NCI-H524 (cell line): ENCODE data around the gene SLC9C1.

Source experiments
- DNase-seq, 2 experiments: peaks; one replicate each; lab custom pipeline; 2025; lab: John Stamatoyannopoulos, UW

SLC9C1 gene

DNA sequence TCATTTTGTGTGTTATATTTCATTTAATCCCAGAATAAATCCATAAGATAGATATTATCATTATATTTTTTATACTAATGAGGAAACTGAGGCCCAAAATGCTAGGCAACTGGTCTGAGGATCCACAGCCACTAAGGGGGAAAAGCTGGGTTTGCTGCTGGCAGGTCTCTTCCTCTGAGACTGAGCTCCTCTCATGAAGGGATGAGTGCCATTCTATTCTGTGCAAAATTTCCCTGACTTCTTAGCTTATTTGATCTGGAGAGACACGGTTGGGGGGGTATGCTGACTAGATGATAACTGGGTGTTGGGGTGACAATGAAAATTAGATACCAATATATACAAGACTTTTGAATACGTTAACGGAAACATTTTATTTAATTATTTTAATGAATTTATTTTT is 162.9 kb downstream of the SLC9C1 start:
- DNase-seq, result no peak

DNA sequence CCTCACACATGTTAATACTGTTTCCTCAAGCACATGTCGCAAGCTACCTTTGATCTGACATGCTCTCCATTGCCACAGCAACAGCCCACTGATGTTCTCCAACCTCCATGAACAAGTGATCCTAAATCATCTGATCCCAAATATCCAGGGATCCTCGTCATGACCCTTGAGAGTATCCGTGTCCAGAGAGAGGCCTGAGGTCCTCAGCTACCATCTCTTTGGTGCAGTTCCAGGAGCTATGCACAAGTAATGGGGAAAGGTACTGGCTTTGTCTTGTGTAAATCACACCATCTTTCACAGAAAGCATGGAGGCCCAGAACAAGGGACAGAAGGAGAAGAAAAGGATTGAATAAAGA is 163.4 kb downstream of the SLC9C1 start:
- DNase-seq, result no peak

DNA sequence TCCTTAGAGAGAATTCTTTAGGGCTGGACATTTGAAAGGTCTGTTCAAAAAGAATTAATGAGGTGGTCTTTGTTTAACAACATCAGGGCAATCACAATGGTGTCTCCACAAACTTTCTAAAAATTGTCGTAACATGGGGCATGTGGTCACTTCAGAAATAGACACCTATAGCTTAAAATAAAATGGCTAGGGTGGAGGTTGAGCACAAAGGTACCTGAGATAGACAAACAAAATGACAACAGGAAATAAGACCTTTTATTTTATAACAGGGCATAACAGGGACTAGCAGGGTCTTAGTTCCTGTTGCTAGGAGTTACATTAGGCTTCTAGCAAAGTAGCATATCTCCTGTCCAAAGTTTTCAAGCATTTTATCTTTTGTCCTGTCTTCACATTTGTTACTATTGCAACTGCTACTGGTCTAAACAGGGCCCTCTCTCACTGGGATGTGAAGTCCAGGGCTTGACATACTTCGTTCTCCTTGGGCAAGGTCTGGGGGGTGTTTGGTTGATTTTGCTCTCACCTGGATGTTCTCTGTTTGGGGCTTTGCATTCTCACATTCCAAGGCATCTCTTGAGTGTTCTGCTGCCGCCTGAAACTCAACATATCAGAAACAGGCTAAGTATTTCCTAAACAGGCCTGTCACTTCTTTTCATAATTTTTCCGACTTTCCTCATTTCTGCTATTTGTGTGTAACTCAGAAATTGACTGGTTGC is 163.9 kb downstream of the SLC9C1 start:
- no peak for DNase-seq

DNA sequence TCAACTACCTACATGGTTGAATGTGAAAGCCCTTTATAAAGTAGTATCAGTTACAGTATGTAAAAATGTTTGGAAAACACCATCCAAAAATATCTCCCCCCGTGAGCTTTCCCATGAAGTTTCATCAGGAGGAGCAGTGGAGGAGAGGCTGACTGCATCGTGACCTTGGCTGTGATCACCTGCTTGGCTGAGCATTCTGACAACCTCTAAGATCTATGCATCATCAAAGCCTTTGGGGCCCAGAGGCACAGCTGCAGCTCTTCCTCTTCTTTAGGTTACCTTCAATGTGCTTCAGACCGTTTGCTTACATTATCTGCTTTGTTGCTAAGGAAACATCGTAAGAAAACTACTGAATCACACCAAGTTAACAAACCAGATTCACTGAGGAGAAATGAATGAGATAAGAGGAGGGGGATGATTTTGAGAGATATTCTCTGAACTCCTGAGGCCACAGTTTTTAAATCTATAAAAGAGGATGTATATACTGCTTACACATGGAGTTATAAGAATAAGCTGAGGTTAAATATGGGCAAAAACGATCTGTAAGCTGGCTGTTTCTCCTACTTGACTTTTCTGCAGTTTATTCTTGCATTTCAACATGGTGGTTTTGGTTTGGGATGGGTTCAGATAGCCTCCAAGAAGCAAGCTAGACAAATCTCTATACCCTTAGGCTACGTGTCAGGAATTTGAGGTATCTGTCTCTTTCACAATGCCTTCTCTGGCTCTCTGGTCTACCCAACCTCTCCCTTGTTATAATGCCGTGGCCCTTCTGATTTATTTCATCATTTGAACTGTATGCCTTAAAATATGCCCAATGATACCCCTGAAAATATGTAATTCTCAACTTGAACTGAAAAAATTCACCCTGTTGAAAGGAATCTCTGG is 164.9 kb downstream of the SLC9C1 start:
- DNase-seq, result no peak

DNA sequence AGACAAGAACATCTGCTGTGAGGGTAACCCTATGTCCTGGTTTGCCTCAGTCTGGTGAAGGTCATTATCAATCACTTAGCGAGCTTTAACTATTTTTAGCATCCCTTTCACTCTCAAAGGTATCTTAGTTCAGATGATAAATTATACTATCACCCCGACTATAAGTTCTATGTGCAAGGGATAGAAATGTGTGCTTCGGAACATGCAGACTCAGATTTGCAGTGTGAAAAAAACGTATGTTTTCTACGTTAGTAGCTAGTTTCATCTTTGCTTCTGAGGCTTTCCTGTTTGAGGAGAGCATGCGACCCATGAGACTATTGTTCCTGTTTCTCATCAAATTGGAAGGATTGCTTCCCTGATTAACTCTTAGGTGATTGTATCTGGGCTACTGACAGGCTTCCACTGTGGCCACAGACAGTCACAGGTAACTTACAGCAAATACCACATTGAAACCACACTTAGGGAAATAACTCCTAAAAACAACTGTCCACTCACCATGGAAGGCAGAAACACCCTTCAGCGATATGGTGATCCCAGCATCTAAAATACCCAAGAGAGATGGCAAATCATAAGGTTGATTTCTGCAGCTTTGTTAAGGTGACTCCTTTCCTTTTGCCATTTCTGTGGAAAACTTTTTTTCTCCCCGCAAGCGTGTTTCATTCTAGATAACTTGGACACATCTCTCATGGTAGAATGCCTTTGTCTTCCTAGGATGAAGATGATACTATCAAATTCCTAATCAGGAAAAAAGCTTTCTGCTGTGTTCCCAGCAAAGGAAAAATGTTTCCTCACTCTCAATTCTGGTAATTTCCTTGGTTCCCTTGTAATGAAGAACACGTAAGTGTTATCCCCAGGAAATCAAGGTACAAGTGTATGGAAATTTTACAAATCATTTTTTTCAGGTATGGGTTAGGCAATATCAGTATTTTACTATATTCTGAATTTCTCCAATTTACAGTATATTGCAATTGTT is 166.2 kb downstream of the SLC9C1 start:
- DNase-seq, result no peak

DNA sequence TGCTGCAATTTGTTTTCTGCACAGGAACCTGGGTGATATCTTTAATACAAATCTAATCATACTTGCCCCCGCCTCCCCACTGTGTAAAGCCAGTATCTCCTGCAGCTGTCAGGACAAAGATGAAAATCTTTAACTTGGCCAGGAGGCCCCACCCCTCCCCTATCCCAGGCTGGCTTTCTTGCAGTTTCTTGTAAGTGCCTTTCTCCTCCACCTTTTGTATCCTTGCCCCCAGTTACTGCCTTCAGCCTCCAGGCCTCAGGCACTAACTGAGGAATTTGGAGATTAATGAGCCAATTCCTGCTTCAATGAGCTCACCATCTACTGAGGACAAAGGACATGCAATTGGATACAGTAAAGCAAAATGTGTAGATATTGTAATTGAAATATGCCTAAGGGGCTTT is 167.5 kb downstream of the SLC9C1 start:
- DNase-seq, result no peak

DNA sequence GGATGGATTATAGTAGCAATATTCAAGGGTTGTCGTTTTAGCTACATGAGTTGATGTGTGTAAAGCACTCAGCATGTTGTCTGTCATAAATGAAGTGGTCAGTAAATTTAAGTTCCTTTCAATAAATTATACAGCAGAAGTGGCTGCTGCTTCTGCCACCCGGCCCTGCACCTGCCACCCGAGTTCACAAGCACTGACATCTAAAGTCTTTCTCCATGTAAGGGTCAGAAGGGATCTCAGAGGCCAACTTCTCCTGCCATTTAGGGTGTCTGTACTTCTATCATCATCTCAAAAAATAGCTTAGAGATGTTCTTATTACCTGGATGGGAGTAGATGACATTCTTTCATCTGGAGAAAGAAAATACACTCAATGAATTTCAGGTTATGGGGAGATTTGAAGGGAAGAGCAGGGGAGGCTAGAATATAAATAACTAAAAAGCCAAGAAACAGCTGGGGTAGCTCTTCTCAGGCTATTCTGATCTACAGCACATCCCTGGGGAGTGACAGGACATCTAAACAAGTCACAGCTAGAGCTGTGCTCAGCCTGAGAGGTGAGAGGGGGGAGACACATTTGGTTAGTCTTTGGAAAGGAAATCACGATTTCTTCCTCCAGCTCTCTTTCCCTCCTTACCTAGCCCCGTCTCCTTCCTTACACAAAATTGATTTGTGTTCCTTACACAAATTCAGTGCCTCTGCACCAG is 169.0 kb downstream of the SLC9C1 start:
- peak in 1 of 2 experiments; percentile 32 for DNase-seq

DNA sequence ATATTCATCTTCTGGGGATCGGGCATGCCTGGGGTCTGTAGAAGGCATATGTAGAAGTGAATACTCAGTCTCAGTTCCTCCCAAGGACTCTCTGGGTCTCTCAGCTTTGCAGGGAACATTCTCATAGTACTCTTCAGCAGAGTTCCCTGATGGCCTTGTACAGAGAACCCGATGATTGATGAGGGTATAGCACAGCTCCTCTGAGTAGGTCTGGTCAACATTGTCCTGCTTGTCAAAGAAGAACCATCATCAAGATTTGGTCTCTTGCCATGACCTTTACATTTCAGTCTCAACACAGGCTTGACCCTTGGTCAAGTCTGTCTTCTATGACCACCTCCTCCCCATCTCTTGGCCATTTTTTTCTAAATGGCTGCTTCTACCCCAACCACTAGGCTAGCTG is 170.5 kb downstream of the SLC9C1 start:
- no peak for DNase-seq

DNA sequence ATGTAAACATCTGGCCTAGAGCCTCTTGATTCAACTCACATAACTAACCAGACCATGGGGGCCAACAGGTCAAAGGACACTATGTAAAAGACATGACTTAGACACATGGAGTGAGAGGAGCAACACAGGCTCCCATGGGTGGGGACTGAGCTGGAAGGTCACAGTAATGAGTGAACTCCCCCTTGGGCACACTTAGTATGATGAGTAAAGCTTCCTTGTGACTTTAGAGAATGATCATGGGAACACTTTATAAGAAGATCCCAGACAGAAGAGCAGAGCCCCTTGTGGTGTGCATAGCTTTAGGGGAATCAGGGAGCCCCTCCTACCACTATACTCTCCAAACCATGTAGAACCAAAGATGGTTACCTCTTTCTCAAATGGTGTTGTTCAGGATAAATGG is 171.1 kb downstream of the SLC9C1 start:
- no peak for DNase-seq

DNA sequence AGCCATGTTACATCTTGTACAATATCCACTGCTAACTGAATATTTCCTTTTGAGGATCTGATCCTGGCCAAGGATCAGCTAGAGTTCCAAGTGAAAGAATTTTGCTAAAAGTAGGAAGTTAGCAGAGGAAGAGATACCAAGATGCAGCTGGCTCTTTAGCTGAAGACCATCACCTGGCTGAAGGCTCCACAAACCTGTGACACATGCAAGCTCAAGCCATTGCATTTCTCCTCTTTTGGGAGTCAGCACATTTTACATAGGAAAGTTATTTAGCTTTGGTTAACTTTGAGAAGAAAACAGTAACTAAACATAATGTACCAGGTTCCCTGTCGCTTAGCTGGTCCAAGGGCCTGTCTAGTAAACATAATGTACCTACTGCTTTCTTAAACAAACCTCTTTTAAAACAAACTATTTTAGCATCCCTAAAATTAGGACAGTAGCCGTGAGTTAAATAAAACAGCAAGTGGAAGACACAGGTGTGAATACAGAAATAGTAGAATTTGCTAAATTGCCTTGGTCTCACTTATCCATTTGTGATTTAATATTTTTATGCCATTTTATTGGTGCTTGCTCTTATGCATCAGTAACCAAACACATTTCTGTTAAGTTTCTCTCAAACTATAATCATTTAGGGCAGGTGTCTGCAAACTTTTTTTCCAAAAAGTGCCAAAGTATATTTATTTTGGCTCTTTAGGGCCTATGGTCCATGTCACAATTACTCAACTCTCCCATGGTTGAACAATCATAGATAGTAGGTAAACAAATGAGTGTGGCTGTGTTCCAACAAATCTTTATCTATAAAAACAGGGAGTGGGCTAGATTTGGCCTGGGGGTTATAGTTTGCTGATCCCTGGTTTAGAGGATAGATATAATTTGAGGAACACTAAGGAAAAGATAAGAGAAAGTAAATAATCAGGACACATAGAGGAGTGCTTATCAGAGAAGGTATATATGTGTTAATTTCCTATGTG is 172.2 kb downstream of the SLC9C1 start:
- DNase-seq, result no peak

DNA sequence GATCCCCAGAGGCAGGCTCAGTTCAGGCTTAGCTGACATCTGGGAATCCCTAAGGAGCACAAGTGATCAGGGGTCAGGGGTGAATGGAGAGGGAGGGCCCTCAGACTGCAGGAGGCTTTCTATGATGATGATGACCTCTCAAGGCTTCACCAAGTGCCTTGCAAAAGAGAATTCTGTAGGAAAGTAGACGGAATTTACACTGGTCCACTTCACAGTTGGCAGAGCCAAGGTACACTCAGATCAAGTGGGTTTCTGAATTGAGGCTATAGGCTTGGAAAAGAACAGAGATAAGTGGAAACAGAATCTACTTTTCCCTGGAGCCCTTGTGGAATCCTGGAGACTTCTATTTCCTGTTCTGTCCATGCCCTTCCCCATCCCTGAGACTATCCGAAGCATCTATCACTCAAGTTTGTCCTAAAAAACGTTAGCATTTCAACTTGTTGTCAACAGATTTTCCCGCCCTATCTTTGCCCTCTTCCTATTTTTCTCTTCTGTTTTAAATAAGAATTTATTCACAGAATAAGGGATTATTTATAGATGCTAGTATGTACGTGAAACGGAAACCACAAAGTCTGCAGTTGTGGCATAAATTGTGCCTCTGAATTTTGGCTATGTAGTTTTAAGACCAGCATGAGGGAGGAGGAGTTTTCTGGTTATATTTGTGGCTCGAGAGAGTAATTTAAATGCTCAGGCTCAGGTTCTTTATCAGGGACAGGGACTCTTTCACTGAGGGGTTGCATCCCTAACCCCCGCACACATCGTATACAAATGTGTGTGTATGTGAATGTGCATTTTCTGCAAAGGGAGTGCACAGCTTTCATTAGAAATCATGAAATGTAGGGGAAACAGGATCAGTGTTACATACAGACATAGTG is 173.8 kb downstream of the SLC9C1 start:
- no peak for DNase-seq

DNA sequence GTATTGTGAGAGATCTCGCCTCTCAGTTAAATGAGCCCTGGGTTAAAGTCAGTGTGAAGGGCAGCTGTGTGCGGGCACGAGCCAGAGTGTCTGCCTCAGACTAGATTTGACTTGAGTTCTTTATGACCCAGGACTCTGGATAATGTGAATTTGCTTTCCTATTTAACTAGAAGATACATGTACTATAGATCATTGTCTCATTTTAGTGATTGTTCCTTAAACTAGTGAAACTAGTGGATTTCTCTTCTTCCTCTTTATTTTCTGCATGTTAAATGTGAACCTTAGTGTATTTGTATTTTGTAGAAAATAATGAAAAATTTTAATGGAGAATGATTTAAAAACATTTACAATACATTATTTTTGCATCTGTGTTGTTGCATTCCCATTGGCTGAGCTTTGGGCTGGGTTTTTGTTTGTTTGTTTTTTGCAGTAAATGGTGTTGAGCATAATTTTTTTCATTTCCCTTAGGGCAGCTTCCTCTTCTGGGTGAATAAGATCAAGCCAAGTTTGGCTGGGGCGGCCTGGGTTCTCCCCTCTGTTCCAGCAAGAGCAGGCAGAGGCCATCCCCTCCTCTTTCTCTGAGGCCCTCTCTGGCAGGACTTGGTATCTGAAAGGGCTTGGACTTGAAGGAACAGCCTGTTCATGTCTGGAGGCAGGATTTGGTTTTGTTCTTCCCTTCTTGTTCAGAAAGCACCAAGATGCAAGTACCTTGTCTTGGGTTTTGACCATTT is 176.0 kb downstream of the SLC9C1 start:
- DNase-seq, result no peak

DNA sequence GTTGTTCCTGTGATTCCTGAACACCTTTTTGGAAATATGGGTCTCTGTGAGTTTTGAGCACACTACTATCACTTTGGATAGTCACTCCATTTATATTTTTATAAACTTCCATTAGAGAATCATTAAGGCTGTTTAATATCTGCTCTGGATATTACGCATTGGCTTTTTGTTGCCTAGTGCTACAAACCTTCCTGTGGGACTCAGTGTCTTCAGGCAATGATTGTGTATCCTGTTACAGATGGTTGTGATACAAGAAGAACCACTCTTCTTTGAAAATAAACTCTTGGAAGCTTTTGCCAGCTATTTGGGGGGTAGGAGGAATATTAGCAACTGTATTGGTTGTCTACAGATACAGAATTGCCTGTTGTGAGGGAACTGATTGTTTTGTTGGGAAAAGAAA is 176.6 kb downstream of the SLC9C1 start:
- no peak for DNase-seq

DNA sequence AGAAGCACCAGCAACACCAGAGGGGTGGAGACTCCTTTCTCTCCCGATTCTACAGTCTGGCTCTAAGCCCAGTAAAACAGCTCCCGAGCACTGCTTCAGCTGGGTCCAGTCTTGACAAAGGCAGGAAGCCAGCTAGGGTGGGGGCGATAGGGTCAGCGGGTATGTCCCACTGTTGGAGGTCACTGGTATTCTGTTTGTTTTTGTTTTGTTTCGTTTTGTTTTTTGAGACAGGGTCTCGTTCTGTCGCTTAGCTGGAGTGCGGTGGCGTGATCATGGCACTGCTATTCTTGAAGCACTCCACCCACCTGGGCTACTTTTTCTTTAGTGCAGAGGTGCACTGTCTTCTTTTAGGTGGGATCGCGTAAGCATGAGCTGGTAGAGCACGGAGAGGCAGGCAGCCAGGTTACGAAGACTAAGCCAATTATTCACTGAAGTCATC is 177.2 kb downstream of the SLC9C1 start:
- DNase-seq, result no peak

DNA sequence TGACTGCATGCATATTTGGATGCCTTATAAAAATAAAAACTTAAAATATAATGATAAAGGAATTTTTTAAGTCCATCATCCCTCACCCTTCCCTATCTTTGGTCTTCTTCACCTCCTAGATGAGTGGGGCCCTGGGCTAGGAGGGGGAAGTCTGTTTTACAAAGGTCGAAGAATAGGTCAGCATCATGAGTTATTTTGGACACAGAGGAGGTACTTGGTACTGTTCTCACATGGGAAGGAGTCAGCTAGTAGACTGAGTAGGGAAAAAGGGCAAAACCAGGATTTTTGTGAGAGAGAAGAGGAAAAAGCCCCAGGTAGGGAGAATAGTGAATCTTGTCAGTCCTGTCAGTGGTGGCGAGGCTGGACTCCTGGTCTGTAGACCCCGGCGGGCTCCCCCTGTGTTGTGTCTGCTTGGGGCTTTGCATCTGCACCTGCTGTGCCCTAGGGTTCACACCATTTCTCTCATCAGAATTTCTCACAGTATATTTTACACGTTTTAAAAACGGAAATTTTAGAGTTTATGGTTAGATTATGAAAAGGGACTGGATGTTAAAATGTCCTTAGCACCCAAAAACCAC is 178.1 kb downstream of the SLC9C1 start:
- no peak for DNase-seq

DNA sequence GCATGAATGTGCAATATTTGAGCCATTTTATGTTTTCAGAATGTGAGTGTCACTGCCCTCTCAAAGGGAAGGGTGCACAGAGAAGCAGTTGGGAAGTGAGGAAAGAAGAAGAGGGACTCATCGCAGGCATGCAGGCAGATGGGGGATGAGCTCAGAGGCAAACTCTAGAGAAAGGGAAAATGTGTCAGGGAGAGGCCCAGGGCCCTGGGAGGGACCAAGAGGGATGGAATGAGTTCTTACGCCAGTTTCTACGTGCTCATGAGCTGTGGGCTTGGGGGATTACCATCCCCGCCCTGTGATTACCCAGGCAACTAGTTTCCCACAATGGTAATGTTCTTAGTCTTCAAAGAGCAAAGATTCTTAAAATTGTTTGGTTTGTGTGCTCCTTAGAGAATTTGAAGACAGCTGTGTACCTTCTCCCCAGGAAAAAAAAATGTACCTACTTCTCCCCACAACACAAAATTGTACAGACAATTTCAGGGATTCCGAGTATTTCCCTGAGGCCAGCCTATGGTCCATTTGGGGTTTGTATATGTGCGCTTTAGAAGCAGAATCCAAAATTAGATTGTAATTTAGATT is 178.8 kb downstream of the SLC9C1 start:
- DNase-seq, result no peak

DNA sequence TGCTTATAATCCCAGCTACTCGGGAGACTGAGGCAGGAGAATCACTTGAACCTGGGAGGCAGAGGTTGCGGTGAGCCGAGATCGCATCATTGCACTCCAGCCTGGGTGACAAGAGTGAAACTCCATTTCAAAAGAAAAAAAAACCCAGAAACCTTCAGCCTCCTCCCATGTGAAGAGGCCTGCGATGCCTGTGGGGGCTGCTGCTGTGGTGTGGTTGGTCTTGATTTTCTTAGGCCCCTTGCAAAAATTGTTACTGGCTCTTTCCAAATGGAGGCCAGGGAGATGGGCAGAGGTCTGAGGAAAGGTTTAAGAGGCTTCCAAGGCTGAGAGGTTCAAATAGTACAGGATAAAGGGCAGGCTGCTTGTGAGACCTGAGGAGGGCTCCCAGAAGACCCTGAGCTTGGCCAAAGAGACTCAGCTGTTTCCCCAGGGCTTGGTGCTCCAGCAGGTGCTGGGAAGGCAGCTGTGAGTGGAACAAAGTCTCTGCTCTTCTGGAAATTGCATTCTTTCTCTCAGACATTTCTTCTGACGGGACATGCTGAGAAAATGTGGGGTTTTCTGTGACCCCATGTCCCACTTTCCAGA is 179.3 kb downstream of the SLC9C1 start:
- DNase-seq, result no peak
